Middle frontal gyrus (tissue), 1 donor: ENCODE data around the gene GPD1L.
"Not testable (repeated sequence)": the region's sequence is repeated elsewhere in the genome, so short reads cannot be mapped to it uniquely, and the experiment has no call there.

ENCODE experiments used
- DNase-seq: peaks from one replicate; pipeline ENCODE4 v3.0.0-alpha.2; 2015; ENCODE audit warnings: low spot score; ENCODE audit errors: extremely low spot score

GPD1L gene

GRCh38 chr3:32105291-32106131 is 909 bp upstream of the GPD1L start:
- DNase-seq, result no peak

GRCh38 chr3:32106929-32107362 is 526 bp downstream of the GPD1L start:
- DNase-seq, result no peak

GRCh38 chr3:32108224-32108623 is 1.8 kb downstream of the GPD1L start:
- DNase-seq, result not testable (repeated sequence)

GRCh38 chr3:32109256-32109655 is 2.8 kb downstream of the GPD1L start:
- peak; percentile 33 for DNase-seq

DNA sequence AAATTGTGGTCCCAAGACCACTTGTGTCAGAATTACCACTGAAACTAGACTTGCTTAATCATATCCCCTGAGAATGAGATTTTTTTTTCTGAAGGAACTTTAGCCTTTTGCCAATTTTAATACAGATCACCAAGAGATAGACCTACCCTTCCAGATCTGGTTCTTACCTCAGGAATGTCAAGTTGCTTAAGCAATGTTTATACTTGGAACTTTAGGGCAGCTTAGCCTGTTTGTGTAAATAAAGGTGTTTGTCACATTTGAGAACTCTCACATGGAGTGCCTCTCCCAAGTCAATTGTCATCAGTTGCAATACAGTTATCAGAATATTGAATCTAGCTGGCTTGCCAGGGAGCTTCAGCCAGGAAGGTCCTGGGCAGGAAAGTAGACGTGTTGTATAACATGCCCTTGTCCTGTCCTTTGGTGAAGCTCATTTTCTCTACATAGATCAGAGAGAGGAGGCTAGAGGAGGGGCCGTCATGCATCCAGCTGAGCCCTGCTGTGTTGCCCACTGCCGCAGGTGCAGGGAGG is 3.9 kb downstream of the GPD1L start:
- DNase-seq, result no peak

DNA sequence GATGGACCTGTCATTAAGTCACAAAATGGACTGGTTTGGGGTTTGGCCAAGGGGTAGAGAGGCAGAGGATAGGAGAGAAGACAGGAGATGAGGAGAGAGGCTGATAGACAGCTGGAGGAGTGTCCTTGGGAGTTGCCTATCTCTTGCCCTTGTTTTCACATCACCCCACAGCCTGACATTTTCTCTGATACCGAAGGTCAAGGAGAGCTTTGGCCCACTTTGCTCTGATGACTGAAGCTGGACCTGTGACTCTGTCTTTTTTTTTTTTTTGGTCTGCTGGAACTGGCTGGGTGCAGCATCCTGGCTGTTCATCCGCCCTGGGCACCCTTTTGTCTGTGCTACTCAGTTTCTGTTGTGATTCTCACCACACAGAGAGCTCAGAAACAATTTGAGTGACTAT is 5.1 kb downstream of the GPD1L start:
- DNase-seq, result no peak

- DNase-seq, result no peak
These were observed 7.1 kb downstream of the GPD1L start for GRCh38 chr3:32113566-32113965.

GRCh38 chr3:32113981-32114545 is 7.6 kb downstream of the GPD1L start:
- DNase-seq, result no peak

GRCh38 chr3:32114546-32115386 is 8.3 kb downstream of the GPD1L start:
- not testable (repeated sequence) for DNase-seq

DNA sequence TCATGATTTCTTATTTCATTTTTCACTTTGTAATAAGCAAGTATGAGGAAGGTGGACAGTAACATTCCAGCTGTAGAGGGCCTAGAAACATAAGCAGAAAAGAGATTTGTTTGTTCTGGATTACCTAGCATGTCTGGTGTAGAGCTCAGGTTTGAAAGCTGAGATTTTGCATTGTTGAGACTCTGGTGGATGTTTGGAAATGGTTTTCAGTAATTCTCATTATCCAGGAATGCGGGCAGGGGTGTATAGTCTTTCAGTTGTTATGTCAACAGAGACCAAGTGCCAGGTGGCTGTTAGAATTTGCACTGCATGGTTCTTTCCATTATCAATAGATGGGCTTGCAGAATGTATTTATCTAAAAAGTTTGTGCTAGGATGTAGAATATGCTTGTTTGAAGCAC is 10.9 kb downstream of the GPD1L start:
- no peak for DNase-seq

DNA sequence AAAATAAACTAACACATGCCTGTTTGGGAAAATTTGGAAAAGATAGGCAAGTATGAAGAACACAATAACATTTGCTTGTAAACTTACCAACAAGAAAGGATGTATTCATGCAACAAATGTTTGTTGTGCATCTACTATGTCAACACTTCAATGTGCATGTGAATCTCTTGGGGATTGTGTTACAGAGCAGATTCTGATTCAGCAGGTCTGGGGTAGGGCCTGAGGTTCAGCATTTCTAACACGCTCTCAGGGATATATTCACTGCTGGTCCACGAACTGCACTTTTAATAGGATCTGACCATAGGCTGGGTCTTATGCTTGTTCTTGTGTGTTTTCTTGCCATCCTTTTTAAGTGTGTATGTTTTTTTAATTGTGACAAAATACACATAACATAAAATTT is 11.8 kb downstream of the GPD1L start:
- DNase-seq, result no peak

DNA sequence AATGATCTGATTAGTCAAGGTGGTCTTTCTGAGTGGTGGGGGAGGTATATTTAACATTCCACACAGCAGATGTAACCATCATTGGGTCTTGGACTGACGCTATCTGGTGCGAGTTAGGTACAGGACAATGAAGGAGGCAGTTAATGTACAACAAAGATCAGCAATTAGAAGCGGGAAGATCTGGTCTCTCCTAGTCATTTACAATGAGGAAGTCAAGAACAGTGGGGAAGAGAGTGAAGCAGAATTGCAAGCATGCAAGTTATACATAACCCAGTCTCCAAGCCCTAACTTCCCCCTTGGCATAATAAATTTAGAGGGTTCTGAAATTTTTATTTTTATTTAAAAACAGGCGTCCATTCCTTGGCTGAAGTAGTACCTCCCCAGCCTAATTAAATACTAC is 14.1 kb downstream of the GPD1L start:
- no peak for DNase-seq

- no peak for DNase-seq
These were observed 14.7 kb downstream of the GPD1L start for GRCh38 chr3:32121137-32121536.

GRCh38 chr3:32123620-32124019 is 17.2 kb downstream of the GPD1L start:
- DNase-seq, result no peak

DNA sequence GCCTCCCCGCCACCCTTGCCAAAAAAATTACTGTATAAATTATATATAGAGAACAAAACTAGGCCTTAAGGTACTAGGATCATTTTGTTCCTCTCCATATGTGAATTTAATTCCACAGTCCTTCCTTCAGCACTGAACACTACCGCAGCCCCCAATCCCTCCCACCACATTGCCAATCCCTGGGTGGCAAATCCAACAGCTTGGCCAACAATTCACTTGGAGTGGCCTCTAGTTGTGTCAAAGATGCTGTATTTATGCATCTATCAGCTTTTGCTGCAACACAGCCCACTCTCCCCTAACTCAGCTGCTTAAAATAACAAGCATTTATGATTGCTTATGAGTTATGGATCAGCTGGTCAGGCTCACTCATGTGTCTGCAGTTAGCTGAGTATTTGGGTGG is 18.6 kb downstream of the GPD1L start:
- DNase-seq, result no peak

- no peak for DNase-seq
These were observed 20.0 kb downstream of the GPD1L start for GRCh38 chr3:32126305-32127015.

GRCh38 chr3:32127219-32127826 is 20.9 kb downstream of the GPD1L start:
- DNase-seq, result no peak

DNA sequence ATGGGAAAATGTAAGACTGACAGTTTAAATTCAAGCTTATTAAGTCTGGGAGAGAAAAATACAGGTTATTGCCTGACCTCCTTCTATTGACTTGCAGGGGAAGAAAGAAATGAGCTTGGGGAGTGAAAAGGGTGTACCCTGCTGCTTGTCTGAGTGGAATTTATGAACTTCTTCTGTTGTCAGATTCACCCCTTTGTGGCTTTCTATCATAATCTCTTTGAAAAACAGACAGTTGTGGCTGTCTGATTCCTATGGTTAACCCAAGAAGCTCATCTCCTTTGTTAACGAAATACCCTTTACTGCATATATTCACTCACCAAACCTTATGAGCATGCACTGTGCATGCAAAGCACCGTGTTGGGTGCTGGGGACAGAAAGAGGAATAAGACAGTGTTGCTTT is 22.5 kb downstream of the GPD1L start:
- no peak for DNase-seq

DNA sequence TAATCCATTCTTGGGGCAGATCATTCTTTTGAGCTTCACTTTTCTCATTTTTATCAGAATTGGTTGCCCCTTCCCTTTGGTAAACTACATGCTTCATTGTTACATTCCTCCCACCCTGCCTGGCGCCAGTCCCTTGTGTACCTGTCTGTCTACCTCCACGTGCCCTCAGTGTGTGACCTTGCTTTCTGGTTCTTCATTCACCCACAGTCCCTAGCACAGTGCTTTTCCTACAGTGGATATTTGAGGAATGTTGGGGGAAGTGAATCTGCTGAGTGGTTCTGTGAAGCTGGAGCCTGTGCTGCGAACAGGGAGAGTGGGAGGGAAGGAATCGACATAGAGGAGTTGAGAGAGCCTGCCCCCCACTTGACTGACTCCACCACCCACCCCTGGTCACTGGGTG is 23.4 kb downstream of the GPD1L start:
- no peak for DNase-seq

DNA sequence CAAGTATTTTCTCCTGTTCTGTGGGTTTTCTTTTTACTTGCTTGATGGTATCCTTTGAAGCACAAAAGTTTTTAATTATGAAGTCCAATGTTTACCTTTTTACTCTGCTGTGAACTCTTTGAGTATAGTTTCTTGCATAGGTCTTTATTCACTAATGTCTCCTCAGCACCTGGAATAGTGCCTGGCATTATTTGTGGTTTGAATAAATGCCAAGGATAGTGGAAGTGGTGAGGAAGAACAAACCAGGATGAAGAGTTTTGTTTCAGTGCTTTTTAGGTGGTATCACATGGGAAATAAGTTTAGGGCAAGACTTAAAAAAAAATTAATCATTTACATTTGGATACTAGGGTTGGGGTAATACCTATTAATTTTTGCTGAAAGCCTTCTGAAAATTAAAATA is 25.7 kb downstream of the GPD1L start:
- no peak for DNase-seq

GRCh38 chr3:32132706-32133105 is 26.3 kb downstream of the GPD1L start:
- DNase-seq, result no peak
